Vagina (tissue), 2 donors: ENCODE data around the gene C1orf105. TPM values are rescaled to one million over a fixed set of nuclear protein-coding genes. Genes with fewer than 3 reads are reported as not detected.
"Not testable (repeated sequence)": the region's sequence is repeated elsewhere in the genome, so short reads cannot be mapped to it uniquely, and the experiment has no call there.

Source experiments
- DNase-seq, 2 donors: peaks; one replicate each; pipeline ENCODE4 v3.0.0-alpha.2; 2017; ENCODE audit errors: extremely low spot score in 2 of 2
- H3K27ac ChIP-seq: fragments of 200-600 bp; sonication (generic); one replicate; pipeline ENCODE4 v1.5.1; 2019
- H3K27me3 ChIP-seq: fragments of 200-600 bp; sonication (generic); one replicate; pipeline ENCODE4 v1.5.1; 2019
- H3K36me3 ChIP-seq, 2 donors: fragments of 200-600 bp; sonication (generic); one replicate each; pipeline ENCODE4 v1.5.1; 2017 to 2019
- H3K4me1 ChIP-seq: fragments of 200-600 bp; sonication (generic); one replicate; pipeline ENCODE4 v1.5.1; 2019
- H3K4me3 ChIP-seq, 2 donors: fragments of 200-600 bp; sonication (generic); 1 replicate in 1 of 2; 2 replicates in 1 of 2; pipeline ENCODE4 v1.5.1; 2016 to 2019
- H3K9me3 ChIP-seq: fragments of 200-600 bp; sonication (generic); one replicate; pipeline ENCODE4 v1.5.1; 2019
- POLR2A ChIP-seq, 2 donors: fragments of 450-650 bp; IDR thresholded peaks; one replicate each; pipeline ENCODE4 v1.6.1; 2017; ENCODE audit warnings: antibody characterized with exemption in 2 of 2, mild to moderate bottlenecking in 2 of 2, moderate library complexity in 2 of 2
- POLR2AphosphoS5 ChIP-seq, 2 donors: sonication (generic); formaldehyde crosslinking; IDR thresholded peaks; one replicate each; pipeline ENCODE4 v1.9.0; 2017; ENCODE audit warnings: antibody characterized with exemption in 2 of 2, mild to moderate bottlenecking in 2 of 2, low read depth in 1 of 2; ENCODE audit not compliant: insufficient read depth in 1 of 2
- intact Hi-C: fragments of 100-400 bp; cut with DNase I; formaldehyde crosslinking; loops from one replicate; pipeline ENCODE4 v1.15.1; 2023
- total RNA-seq: library from RNA; depleted of rRNA; stranded (reverse); fragments of >200 nt; gene quantifications from one replicate; pipeline ENCODE4 v1.2.3, GENCODE V29; 2016
- TF ChIP-seq, protein P1 (sequence below), 3 experiments: fragments of 450-650 bp in 2 of 3; fragments of 200-600 bp in 1 of 3; sonication (generic) in 1 of 3; IDR thresholded peaks; one replicate each; pipeline ENCODE4 v1.5.1; 2017 to 2019; ENCODE audit warnings: antibody characterized with exemption in 3 of 3, mild to moderate bottlenecking in 2 of 3, moderate library complexity in 2 of 3

The C1orf105 gene, protein sequence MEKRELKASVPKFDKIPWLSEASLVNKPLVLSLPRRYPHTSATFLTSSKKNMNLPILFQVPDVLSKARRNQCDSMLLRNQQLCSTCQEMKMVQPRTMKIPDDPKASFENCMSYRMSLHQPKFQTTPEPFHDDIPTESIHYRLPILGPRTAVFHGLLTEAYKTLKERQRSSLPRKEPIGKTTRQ
- not detected for total RNA-seq

DNA sequence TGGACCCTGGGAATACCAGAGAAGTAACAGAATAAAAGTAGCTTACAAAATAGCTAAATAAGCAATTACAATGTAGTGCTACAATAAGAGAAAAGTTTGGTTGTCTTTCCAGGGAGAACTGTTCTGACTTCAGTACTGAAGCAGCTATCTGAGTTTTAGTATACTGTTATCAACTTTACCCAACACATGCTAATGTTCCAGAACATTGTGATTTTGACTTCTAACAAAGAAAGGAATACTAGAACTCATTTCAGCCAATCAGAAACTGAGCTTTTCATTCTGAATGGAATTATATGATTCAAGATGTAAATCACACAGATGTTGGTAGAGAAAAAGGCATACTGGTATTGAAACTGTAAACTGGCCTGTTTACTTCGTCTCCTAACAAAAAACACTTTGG lies at the start of gene C1orf105:
C1orf105 (plus strand) TSS at position 301 of the 400 bp plus-strand sequence. CDS start 201 bp downstream, outside the sequence.
- Histone ChIP-seq H3K27me3 (no peaks in the 10 kb centered on the region), H3K36me3 (no peaks in the 10 kb centered on the region), H3K27ac (no peak within 1 kb of the TSS), H3K4me1 (no peaks in the 10 kb centered on the region), H3K4me3 (no peak within 1 kb of the TSS), H3K9me3 (no peaks in the 10 kb centered on the region)
- intact Hi-C loops, result no loop called here
- TF ChIP-seq, protein P1, sequence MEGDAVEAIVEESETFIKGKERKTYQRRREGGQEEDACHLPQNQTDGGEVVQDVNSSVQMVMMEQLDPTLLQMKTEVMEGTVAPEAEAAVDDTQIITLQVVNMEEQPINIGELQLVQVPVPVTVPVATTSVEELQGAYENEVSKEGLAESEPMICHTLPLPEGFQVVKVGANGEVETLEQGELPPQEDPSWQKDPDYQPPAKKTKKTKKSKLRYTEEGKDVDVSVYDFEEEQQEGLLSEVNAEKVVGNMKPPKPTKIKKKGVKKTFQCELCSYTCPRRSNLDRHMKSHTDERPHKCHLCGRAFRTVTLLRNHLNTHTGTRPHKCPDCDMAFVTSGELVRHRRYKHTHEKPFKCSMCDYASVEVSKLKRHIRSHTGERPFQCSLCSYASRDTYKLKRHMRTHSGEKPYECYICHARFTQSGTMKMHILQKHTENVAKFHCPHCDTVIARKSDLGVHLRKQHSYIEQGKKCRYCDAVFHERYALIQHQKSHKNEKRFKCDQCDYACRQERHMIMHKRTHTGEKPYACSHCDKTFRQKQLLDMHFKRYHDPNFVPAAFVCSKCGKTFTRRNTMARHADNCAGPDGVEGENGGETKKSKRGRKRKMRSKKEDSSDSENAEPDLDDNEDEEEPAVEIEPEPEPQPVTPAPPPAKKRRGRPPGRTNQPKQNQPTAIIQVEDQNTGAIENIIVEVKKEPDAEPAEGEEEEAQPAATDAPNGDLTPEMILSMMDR (IDR thresholded peaks at IDR 0.05), result no peak
- no peak for TF ChIP-seq POLR2A (IDR thresholded peaks at IDR 0.05)
- no peak for TF ChIP-seq POLR2AphosphoS5 (IDR thresholded peaks at IDR 0.05; ENCODE audit: insufficient read depth in 1 of 2, low read depth in 1 of 2)
- DNase-seq, result no peak

DNA sequence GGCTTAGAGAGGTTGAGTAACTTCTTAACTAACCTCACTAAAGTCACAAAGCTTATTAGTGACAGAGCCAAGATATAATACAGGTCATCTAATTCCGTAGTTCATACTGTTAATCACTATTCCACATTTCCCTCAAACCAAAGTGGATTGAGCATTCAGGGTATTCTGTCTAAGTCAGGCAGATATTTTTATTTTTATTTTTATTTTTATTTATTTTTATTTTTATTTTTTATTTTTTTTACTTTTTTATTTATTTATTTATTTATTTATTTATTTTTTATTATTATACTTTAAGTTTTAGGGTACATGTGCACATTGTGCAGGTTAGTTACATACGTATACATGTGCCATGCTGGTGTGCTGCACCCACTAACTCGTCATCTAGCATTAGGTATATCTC lies 48.8 kb upstream of the C1orf105 start:
- DNase-seq, H3K4me3 ChIP-seq, H3K4me1 ChIP-seq, H3K27ac ChIP-seq, intact Hi-C loops, H3K27me3 ChIP-seq, H3K36me3 ChIP-seq, H3K9me3 ChIP-seq: not testable (repeated sequence)

- no peak overlapping the region for H3K4me3 ChIP-seq
- intact Hi-C loops, result no loop called here
- TF ChIP-seq POLR2A (IDR thresholded peaks at IDR 0.05) (no peak), POLR2AphosphoS5 (IDR thresholded peaks at IDR 0.05; ENCODE audit: insufficient read depth in 1 of 2, low read depth in 1 of 2) (no peak)
- TF ChIP-seq, protein P1 (IDR thresholded peaks at IDR 0.05), result no peak
- no peak overlapping the region for H3K27ac ChIP-seq
- no peaks in the 10 kb centered on the region for H3K9me3 ChIP-seq
- H3K36me3 ChIP-seq, result no peaks in the 10 kb centered on the region
- no peak for DNase-seq
- H3K4me1 ChIP-seq, result no peaks in the 10 kb centered on the region
- H3K27me3 ChIP-seq, result no peaks in the 10 kb centered on the region
These were observed 46.6 kb upstream of the C1orf105 start for GRCh38 chr1:172373864-172374263.

DNA sequence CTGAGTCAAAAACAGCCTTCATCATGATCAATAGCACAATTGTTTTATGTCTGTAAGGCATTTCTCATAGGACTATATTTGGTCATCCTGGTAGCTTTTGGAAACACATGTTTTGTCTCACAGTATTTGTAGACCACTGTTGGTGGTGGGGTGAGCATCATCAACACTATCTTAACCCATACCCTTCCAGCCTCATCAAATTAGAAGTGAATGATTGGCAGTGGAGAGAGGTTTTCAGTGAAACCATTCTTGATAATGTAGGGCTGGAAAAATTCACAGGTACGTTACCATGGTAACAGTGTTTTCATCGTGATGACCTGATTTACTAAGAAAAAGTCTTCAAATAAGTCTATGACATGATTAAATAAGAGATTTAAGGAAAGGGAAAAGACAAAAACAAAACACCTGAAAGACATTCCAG lies 45.3 kb upstream of the C1orf105 start:
- Histone ChIP-seq H3K4me1 (no peaks in the 10 kb centered on the region), H3K27ac (no peak overlapping the region)

GRCh38 chr1:172376431-172376830 lies 44.1 kb upstream of the C1orf105 start:
- H3K4me3 ChIP-seq, result no peak overlapping the region
- DNase-seq, result no peak
- TF ChIP-seq POLR2AphosphoS5 (IDR thresholded peaks at IDR 0.05; ENCODE audit: insufficient read depth in 1 of 2, low read depth in 1 of 2), result no peak
- TF ChIP-seq POLR2A (IDR thresholded peaks at IDR 0.05), result no peak
- TF ChIP-seq, protein P1 (IDR thresholded peaks at IDR 0.05), result no peak
- intact Hi-C loops, result no loop called here
- H3K27ac ChIP-seq, result no peak overlapping the region
- no peaks in the 10 kb centered on the region for H3K4me1 ChIP-seq
- no peaks in the 10 kb centered on the region for H3K9me3 ChIP-seq
- H3K36me3 ChIP-seq, result no peaks in the 10 kb centered on the region
- H3K27me3 ChIP-seq, result no peaks in the 10 kb centered on the region

More for the DNA sequence above, 45.3 kb upstream of the C1orf105 start:
- no peak for DNase-seq
- no peak overlapping the region for H3K4me3 ChIP-seq
- no peaks in the 10 kb centered on the region for H3K36me3 ChIP-seq
- TF ChIP-seq POLR2AphosphoS5 (IDR thresholded peaks at IDR 0.05; ENCODE audit: insufficient read depth in 1 of 2, low read depth in 1 of 2) (no peak), POLR2A (IDR thresholded peaks at IDR 0.05) (no peak)
- TF ChIP-seq, protein P1 (IDR thresholded peaks at IDR 0.05), result no peak
- H3K27me3 ChIP-seq, result no peaks in the 10 kb centered on the region
- no peaks in the 10 kb centered on the region for H3K9me3 ChIP-seq
- intact Hi-C loops, result no loop called here
